ENCODE measurements around the gene CFAP46. TPM values are rescaled to one million over a fixed set of nuclear protein-coding genes. Genes with fewer than 3 reads are reported as not detected.

Gene CFAP46
- total RNA-seq, 2 donors from 2014 or later, result 0.35 to 1.5 TPM

DNA sequence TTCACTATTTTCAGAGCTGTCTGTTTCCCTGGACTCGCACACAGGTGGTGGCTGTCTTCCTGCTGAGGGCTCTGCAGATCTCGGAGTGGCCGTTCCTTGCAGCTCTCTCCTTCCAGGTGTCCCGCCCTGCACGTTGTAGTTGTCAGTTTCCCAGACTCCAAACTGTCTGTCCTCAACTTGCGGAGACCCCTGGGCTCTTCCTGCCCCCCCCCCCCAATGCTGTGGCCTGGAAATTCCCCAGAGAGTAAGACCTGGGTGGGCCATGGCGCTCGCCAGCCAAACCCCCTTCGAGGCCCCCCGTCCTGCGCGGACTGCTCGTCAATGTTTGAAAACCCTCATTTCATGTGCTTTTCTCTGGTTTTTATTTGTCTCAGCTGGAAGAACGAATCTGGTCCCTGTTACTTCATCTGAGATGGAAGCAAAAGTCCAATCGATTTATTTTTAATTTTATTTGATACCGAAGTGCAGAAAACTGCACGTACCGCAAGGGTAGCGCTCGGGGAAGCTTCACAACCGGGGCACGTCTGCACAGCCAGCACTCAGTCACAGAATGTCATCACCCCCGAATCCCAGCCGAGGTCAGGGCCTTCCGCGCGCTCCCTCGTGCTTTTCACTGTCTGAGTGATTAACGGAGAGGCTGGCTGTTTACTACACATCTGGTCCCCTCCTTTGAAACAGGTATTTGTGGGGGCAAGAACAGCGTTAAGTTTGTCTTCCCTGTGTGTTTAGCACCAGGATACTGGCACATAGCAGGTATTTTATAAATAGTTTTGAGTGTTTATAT lies 110.0 kb downstream of the CFAP46 start:
- Histone ChIP-seq H3K27ac (no peak overlapping the region), H3K4me3 (no peak overlapping the region), H3K4me1 (no peaks in the 10 kb centered on the region), H3K27me3 (peaks cover 0 to 5% of the 10 kb centered on the region in 2 donors), H3K36me3 (no peaks in the 10 kb centered on the region), H3K9me3 (no peaks in the 10 kb centered on the region)
- TF ChIP-seq, protein P1, sequence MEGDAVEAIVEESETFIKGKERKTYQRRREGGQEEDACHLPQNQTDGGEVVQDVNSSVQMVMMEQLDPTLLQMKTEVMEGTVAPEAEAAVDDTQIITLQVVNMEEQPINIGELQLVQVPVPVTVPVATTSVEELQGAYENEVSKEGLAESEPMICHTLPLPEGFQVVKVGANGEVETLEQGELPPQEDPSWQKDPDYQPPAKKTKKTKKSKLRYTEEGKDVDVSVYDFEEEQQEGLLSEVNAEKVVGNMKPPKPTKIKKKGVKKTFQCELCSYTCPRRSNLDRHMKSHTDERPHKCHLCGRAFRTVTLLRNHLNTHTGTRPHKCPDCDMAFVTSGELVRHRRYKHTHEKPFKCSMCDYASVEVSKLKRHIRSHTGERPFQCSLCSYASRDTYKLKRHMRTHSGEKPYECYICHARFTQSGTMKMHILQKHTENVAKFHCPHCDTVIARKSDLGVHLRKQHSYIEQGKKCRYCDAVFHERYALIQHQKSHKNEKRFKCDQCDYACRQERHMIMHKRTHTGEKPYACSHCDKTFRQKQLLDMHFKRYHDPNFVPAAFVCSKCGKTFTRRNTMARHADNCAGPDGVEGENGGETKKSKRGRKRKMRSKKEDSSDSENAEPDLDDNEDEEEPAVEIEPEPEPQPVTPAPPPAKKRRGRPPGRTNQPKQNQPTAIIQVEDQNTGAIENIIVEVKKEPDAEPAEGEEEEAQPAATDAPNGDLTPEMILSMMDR (IDR thresholded peaks at IDR 0.05), result no peak
- no peak for DNase-seq (ENCODE audit: low spot score)

GRCh38 chr10:132829403-132829802 lies 113.0 kb downstream of the CFAP46 start:
- H3K4me3 ChIP-seq, result no peak overlapping the region
- no peak overlapping the region for H3K27ac ChIP-seq
- DNase-seq (ENCODE audit: low spot score), result no peak
- TF ChIP-seq, protein P1 (IDR thresholded peaks at IDR 0.05), result no peak
- H3K9me3 ChIP-seq, result no peaks in the 10 kb centered on the region
- no peaks in the 10 kb centered on the region for H3K36me3 ChIP-seq
- H3K4me1 ChIP-seq, result no peaks in the 10 kb centered on the region
- H3K27me3 ChIP-seq, result peaks cover 0 to 5% of the 10 kb centered on the region in 2 donors

DNA sequence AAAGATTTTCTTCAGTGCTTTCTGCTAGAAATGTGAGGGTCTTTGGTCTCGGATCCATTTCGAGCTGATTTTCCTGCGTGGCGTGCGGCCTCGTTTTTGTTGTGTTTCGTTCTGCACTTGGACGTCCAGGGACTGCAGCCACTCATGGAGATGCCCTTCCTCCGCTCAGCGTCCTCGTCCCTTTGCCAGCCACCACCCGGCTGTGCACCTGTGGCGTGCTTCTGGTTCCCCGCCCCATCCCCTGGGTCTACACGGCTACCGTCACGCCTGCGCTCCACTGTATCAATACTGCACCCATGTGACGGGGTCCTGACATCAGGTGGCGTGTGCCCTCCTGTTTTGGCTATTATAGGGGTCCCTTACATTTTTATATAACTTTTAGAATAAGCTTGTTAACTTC lies 113.7 kb downstream of the CFAP46 start:
- H3K4me1 ChIP-seq, result no peaks in the 10 kb centered on the region
- no peaks in the 10 kb centered on the region for H3K36me3 ChIP-seq
- H3K9me3 ChIP-seq, result no peaks in the 10 kb centered on the region
- peaks cover 0 to 4% of the 10 kb centered on the region in 2 donors for H3K27me3 ChIP-seq
- H3K4me3 ChIP-seq, result no peak overlapping the region
- TF ChIP-seq, protein P1 (IDR thresholded peaks at IDR 0.05), result no peak
- no peak for DNase-seq (ENCODE audit: low spot score)
- no peak overlapping the region for H3K27ac ChIP-seq

- Histone ChIP-seq H3K9me3 (no peaks in the 10 kb centered on the region), H3K27me3 (no peaks in the 10 kb centered on the region), H3K27ac (no peak overlapping the region), H3K4me1 (no peaks in the 10 kb centered on the region), H3K4me3 (no peak overlapping the region), H3K36me3 (no peaks in the 10 kb centered on the region)
- TF ChIP-seq, protein P1 (IDR thresholded peaks at IDR 0.05), result no peak
- DNase-seq (ENCODE audit: low spot score), result no peak
These were observed 114.4 kb downstream of the CFAP46 start for GRCh38 chr10:132827861-132828539.

- Histone ChIP-seq H3K36me3 (no peaks in the 10 kb centered on the region), H3K27ac (no peak overlapping the region), H3K9me3 (no peaks in the 10 kb centered on the region), H3K27me3 (no peaks in the 10 kb centered on the region), H3K4me1 (no peaks in the 10 kb centered on the region), H3K4me3 (no peak overlapping the region)
- TF ChIP-seq, protein P1 (IDR thresholded peaks at IDR 0.05), result no peak
- no peak for DNase-seq (ENCODE audit: low spot score)
These were observed 115.0 kb downstream of the CFAP46 start for GRCh38 chr10:132827423-132827789.
